Esophagus squamous epithelium (tissue), 4 donors: ENCODE results near the gene C9orf85.

Source experiments
- POLR2A ChIP-seq, 4 donors: fragments of 450-650 bp; IDR thresholded peaks; one replicate each; pipeline ENCODE4 v1.6.1; 2017; ENCODE audit warnings: antibody characterized with exemption in 4 of 4, mild to moderate bottlenecking in 4 of 4, moderate library complexity in 3 of 4
- TF ChIP-seq, protein P1 (sequence below), 6 experiments: fragments of 450-650 bp in 4 of 6; fragments of 200-600 bp in 2 of 6; sonication (generic) in 2 of 6; IDR thresholded peaks; one replicate each; pipeline ENCODE4 v1.5.1; 2016 to 2019; ENCODE audit warnings: antibody characterized with exemption in 6 of 6, mild to moderate bottlenecking in 4 of 6, moderate library complexity in 4 of 6

DNA sequence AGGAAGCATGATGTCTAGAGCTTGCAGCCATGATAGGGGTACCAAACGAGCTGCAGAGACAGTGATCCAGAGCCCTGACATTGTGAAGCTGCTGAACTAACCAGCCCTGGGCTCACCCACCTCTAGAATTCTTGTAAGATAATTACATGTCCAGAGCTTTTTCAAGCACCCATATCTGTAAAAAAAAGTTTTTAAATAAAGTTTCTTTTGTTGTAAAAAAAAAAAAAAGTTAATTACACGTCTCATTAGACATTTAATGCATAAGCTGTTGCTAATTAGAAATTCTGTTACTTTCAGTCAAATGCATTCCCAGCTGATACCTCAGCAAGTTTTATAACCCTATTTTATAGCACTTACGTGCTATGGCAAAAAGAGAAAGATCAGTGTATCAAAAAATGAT lies 65.6 kb downstream of the C9orf85 start:
- TF ChIP-seq, protein P1, sequence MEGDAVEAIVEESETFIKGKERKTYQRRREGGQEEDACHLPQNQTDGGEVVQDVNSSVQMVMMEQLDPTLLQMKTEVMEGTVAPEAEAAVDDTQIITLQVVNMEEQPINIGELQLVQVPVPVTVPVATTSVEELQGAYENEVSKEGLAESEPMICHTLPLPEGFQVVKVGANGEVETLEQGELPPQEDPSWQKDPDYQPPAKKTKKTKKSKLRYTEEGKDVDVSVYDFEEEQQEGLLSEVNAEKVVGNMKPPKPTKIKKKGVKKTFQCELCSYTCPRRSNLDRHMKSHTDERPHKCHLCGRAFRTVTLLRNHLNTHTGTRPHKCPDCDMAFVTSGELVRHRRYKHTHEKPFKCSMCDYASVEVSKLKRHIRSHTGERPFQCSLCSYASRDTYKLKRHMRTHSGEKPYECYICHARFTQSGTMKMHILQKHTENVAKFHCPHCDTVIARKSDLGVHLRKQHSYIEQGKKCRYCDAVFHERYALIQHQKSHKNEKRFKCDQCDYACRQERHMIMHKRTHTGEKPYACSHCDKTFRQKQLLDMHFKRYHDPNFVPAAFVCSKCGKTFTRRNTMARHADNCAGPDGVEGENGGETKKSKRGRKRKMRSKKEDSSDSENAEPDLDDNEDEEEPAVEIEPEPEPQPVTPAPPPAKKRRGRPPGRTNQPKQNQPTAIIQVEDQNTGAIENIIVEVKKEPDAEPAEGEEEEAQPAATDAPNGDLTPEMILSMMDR (IDR thresholded peaks at IDR 0.05) = no peak
- no peak for TF ChIP-seq POLR2A (IDR thresholded peaks at IDR 0.05)
